Type B pancreatic cell (in vitro differentiated cells): ENCODE results near the gene MYOZ1. TPM values are rescaled to one million over a fixed set of nuclear protein-coding genes. Genes with fewer than 3 reads are reported as not detected.

ENCODE experiments used
- DNase-seq: peaks from one replicate; pipeline ENCODE4 v3.0.0; 2021; ENCODE audit warnings: mixed read lengths; ENCODE audit not compliant: unreplicated experiment; ENCODE audit errors: extremely low spot score
- H3K27ac Mint-ChIP-seq: 2 replicates; pipeline ENCODE4 v1.8.0; 2021; ENCODE audit warnings: mild to moderate bottlenecking, mixed read lengths
- H3K27me3 Mint-ChIP-seq: 2 replicates; pipeline ENCODE4 v1.8.0; 2021; ENCODE audit warnings: mixed read lengths
- H3K36me3 Mint-ChIP-seq: 2 replicates; pipeline ENCODE4 v1.8.0; 2021; ENCODE audit warnings: mixed read lengths
- H3K4me1 Mint-ChIP-seq: one replicate; pipeline ENCODE4 v1.8.0; 2021; ENCODE audit warnings: mixed read lengths; ENCODE audit not compliant: unreplicated experiment
- H3K4me3 Mint-ChIP-seq: 2 replicates; pipeline ENCODE4 v1.8.0; 2021; ENCODE audit warnings: mild to moderate bottlenecking, mixed read lengths
- H3K9me3 Mint-ChIP-seq: 2 replicates; pipeline ENCODE4 v1.8.0; 2021; ENCODE audit warnings: mixed read lengths
- total RNA-seq: library from RNA; stranded (reverse); gene quantifications from 2 replicates; pipeline ENCODE4 v1.2.1, GENCODE V29; 2021; ENCODE audit warnings: low replicate concordance
- TF ChIP-seq, protein P1 (sequence below): fragments of 200-600 bp; sonication (generic); conservative IDR thresholded peaks from 2 replicates; pipeline ENCODE4 v1.5.0; 2021; ENCODE audit warnings: antibody characterized with exemption, mild to moderate bottlenecking

MYOZ1 gene
- total RNA-seq, 1 donor from 2014 or later = 0.82 TPM

DNA sequence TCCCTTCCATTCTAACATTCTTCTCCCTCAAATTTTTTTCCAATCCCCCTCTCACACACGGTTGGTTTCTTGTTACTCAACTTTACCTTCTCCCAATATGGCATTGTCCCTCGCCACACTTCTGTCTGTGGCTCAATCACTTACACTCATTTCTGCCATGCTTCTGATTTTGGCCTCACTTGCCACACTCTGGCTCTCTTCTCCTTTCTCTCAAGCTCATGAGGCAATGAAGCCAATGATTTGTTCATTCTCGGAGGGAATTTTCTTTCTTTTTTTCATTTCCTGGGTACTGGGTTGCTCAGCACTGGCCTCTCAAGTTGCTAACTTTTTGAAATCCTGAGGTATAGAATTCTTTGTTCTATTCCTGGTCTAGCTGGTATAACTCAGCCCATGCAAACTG lies 4.0 kb upstream of the MYOZ1 start:
- TF ChIP-seq, protein P1, sequence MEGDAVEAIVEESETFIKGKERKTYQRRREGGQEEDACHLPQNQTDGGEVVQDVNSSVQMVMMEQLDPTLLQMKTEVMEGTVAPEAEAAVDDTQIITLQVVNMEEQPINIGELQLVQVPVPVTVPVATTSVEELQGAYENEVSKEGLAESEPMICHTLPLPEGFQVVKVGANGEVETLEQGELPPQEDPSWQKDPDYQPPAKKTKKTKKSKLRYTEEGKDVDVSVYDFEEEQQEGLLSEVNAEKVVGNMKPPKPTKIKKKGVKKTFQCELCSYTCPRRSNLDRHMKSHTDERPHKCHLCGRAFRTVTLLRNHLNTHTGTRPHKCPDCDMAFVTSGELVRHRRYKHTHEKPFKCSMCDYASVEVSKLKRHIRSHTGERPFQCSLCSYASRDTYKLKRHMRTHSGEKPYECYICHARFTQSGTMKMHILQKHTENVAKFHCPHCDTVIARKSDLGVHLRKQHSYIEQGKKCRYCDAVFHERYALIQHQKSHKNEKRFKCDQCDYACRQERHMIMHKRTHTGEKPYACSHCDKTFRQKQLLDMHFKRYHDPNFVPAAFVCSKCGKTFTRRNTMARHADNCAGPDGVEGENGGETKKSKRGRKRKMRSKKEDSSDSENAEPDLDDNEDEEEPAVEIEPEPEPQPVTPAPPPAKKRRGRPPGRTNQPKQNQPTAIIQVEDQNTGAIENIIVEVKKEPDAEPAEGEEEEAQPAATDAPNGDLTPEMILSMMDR = no peak
- no peak overlapping the region for H3K27ac Mint-ChIP-seq
- H3K4me1 Mint-ChIP-seq = peaks cover 24% of the 10 kb centered on the region
- no peak for DNase-seq
- H3K4me3 Mint-ChIP-seq = no peak overlapping the region
- H3K36me3 Mint-ChIP-seq = no peaks in the 10 kb centered on the region
- H3K27me3 Mint-ChIP-seq = peaks cover 10% of the 10 kb centered on the region
- no peaks in the 10 kb centered on the region for H3K9me3 Mint-ChIP-seq

DNA sequence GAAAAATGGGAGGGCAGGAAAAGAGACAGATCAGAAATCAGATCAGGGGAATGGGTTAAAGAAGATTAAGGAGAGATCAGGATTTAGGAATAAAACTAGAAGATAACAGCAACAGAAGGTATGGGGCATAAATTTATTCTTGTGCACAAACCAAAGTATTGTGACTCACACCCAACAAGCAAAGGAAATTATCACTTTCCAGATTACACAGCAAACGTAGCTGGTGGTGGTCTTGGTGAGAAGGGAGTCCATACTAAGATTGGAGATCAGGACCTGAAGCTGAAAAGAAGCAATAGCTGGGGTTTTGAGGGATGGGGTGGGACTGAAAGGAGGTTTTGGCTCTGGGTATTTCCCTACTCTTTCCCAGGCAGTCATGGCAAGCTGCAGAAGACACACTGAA lies 3.5 kb upstream of the MYOZ1 start:
- Mint-ChIP-seq H3K27ac (no peak overlapping the region), H3K36me3 (no peaks in the 10 kb centered on the region), H3K27me3 (peaks cover 10% of the 10 kb centered on the region), H3K4me1 (peaks cover 24% of the 10 kb centered on the region), H3K4me3 (no peak overlapping the region), H3K9me3 (no peaks in the 10 kb centered on the region)
- DNase-seq = no peak
- TF ChIP-seq, protein P1 = no peak

GRCh38 chr10:73644015-73644743 lies 2.9 kb upstream of the MYOZ1 start:
- Mint-ChIP-seq H3K36me3 (no peaks in the 10 kb centered on the region), H3K27ac (peak overlapping the region; percentile 56), H3K27me3 (peaks cover 10% of the 10 kb centered on the region), H3K9me3 (no peaks in the 10 kb centered on the region), H3K4me3 (peak overlapping the region; percentile 15), H3K4me1 (peaks cover 18% of the 10 kb centered on the region)
- TF ChIP-seq, protein P1 = peak; percentile 97
- no peak for DNase-seq

- peaks cover 10% of the 10 kb centered on the region for H3K27me3 Mint-ChIP-seq
- no peak overlapping the region for H3K27ac Mint-ChIP-seq
- no peaks in the 10 kb centered on the region for H3K9me3 Mint-ChIP-seq
- no peak overlapping the region for H3K4me3 Mint-ChIP-seq
- peaks cover 18% of the 10 kb centered on the region for H3K4me1 Mint-ChIP-seq
- no peaks in the 10 kb centered on the region for H3K36me3 Mint-ChIP-seq
- TF ChIP-seq, protein P1 = no peak
- no peak for DNase-seq
These were observed 2.1 kb upstream of the MYOZ1 start for GRCh38 chr10:73643362-73643761.

DNA sequence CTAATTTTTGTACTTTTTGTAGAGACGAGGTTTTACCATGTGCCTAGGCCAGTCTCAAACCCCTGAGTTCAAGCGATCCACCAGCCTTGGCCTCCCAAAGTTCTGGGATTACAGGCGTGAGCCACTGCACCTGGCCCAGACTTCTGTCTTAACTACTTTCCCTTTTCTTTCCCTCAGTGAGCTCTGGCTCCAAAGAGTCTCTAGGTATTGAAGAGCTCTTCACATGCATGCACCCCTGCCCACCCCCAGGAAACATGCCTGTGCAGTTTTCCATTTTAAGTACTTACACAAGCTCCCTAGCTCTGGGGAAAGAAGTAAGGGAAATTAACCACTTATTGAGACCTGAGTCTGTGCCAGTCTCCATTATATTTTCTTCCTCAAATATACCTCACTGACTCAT lies 2.0 kb downstream of the MYOZ1 start:
- H3K36me3 Mint-ChIP-seq = no peaks in the 10 kb centered on the region
- TF ChIP-seq, protein P1 = no peak

More for the DNA sequence above, 2.0 kb downstream of the MYOZ1 start:
- H3K27me3 Mint-ChIP-seq = peaks cover 10% of the 10 kb centered on the region
- no peak overlapping the region for H3K27ac Mint-ChIP-seq
- H3K9me3 Mint-ChIP-seq = no peaks in the 10 kb centered on the region
- H3K4me1 Mint-ChIP-seq = peaks cover 12% of the 10 kb centered on the region
- no peak for DNase-seq
- H3K4me3 Mint-ChIP-seq = no peak overlapping the region
